ENCODE results near the gene NLGN2. TPM values are rescaled to one million over a fixed set of nuclear protein-coding genes. Genes with fewer than 3 reads are reported as not detected.

NLGN2 gene
- polyA plus RNA-seq, 1 donor from 2014 or later: 13.8 TPM

DNA sequence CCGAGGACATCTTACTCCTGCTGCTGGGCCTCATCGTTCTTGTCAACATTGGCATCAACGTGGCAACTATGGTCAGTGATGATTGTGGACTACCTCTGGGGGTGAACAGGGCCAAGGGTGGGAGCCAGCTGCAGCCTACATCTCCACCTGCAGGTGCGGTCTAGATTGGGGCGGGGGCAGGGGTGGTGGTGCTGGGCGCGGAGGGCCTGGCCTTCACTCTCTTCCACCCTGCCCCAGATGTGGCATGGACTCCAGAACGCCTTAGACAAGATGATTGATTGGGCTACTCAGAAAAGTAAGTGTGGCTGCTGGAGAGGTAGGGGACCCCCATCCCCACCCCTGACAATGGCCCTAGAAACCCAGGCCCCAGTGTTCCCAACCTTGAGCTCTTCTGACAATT is 18.1 kb downstream of the NLGN2 start:
- Histone ChIP-seq H3F3A (ENCODE audit: insufficient read depth, low read length, poor library complexity, severe bottlenecking) (no peaks in the 10 kb centered on the region), H3K79me2 (replicated peaks; ENCODE audit: insufficient read depth, low read length) (no peaks in the 10 kb centered on the region), H3K4me3 (ENCODE audit: low read length) (no peak overlapping the region), H3K27me3 (ENCODE audit: insufficient read depth, low read depth, low read length) (no peaks in the 10 kb centered on the region), H3K9me3 (ENCODE audit: low read length) (no peaks in the 10 kb centered on the region), H3K27ac (ENCODE audit: low read length) (no peak overlapping the region), H3K9me2 (ENCODE audit: insufficient read depth, low read length) (no peaks in the 10 kb centered on the region), H2AFZ (ENCODE audit: low read depth, low read length) (no peak overlapping the region), H3K9ac (ENCODE audit: low read length) (no peak overlapping the region), H4K20me1 (ENCODE audit: insufficient read depth) (no peaks in the 10 kb centered on the region), H3K36me3 (ENCODE audit: insufficient read depth, low read length) (no peaks in the 10 kb centered on the region), H3K4me2 (ENCODE audit: low read length) (no peak overlapping the region)
- TF ChIP-seq CTCF (IDR thresholded peaks at IDR 0.05; ENCODE audit: poor library complexity, severe bottlenecking) (no peak), RAD21 (conservative IDR thresholded peaks at IDR 0.05) (no peak), EZH2 (IDR thresholded peaks at IDR 0.05; ENCODE audit: borderline replicate concordance, insufficient read depth, low read length, poor library complexity, severe bottlenecking) (no peak), TAF1 (IDR thresholded peaks at IDR 0.05; ENCODE audit: low read depth) (no peak)
- TF ChIP-seq, protein P1, sequence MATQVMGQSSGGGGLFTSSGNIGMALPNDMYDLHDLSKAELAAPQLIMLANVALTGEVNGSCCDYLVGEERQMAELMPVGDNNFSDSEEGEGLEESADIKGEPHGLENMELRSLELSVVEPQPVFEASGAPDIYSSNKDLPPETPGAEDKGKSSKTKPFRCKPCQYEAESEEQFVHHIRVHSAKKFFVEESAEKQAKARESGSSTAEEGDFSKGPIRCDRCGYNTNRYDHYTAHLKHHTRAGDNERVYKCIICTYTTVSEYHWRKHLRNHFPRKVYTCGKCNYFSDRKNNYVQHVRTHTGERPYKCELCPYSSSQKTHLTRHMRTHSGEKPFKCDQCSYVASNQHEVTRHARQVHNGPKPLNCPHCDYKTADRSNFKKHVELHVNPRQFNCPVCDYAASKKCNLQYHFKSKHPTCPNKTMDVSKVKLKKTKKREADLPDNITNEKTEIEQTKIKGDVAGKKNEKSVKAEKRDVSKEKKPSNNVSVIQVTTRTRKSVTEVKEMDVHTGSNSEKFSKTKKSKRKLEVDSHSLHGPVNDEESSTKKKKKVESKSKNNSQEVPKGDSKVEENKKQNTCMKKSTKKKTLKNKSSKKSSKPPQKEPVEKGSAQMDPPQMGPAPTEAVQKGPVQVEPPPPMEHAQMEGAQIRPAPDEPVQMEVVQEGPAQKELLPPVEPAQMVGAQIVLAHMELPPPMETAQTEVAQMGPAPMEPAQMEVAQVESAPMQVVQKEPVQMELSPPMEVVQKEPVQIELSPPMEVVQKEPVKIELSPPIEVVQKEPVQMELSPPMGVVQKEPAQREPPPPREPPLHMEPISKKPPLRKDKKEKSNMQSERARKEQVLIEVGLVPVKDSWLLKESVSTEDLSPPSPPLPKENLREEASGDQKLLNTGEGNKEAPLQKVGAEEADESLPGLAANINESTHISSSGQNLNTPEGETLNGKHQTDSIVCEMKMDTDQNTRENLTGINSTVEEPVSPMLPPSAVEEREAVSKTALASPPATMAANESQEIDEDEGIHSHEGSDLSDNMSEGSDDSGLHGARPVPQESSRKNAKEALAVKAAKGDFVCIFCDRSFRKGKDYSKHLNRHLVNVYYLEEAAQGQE (IDR thresholded peaks at IDR 0.05; ENCODE audit: borderline replicate concordance): no peak

DNA sequence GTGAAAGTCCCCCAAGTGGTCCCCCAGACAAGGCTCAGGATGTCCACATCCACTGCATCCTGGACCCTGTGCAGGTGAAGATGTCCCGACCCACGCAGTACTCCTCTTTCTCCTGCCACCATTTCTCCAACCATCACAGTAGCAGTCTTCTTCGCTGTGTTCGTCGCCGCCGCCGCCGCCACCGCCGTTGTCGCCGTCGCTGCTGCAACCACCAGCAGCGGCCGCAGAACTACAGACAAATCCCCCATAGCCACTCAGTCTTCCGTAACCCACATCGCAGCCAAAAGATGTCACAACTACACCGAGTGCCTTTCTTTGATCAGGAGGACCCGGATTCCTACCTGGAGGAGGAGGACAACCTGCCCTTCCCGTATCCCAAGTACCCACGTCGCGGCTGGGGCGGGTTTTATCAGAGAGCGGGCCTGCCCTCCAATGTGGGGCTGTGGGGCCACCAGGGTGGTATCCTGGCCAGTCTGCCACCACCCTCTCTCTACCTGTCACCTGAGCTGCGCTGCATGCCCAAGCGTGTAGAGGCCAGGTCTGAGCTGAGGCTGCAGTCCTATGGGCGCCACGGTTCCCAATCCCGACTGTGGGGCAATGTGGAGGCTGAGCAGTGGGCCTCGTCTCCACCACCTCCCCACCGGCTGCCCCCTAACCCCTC is 18.7 kb downstream of the NLGN2 start:
- Histone ChIP-seq H3K9me2 (ENCODE audit: insufficient read depth, low read length) (no peaks in the 10 kb centered on the region), H3K4me2 (ENCODE audit: low read length) (no peak overlapping the region), H3K79me2 (replicated peaks; ENCODE audit: insufficient read depth, low read length) (no peaks in the 10 kb centered on the region), H2AFZ (ENCODE audit: low read depth, low read length) (no peak overlapping the region), H4K20me1 (ENCODE audit: insufficient read depth) (no peaks in the 10 kb centered on the region), H3K36me3 (ENCODE audit: insufficient read depth, low read length) (no peaks in the 10 kb centered on the region), H3K27me3 (ENCODE audit: insufficient read depth, low read depth, low read length) (no peaks in the 10 kb centered on the region), H3K9ac (ENCODE audit: low read length) (no peak overlapping the region), H3K4me3 (ENCODE audit: low read length) (no peak overlapping the region), H3K9me3 (ENCODE audit: low read length) (no peaks in the 10 kb centered on the region), H3F3A (ENCODE audit: insufficient read depth, low read length, poor library complexity, severe bottlenecking) (no peaks in the 10 kb centered on the region), H3K27ac (ENCODE audit: low read length) (no peak overlapping the region)
- TF ChIP-seq EZH2 (IDR thresholded peaks at IDR 0.05; ENCODE audit: borderline replicate concordance, insufficient read depth, low read length, poor library complexity, severe bottlenecking) (no peak), RAD21 (conservative IDR thresholded peaks at IDR 0.05) (no peak), CTCF (IDR thresholded peaks at IDR 0.05; ENCODE audit: poor library complexity, severe bottlenecking) (no peak)
